ENCODE measurements around the gene LNX2. TPM values are rescaled to one million over a fixed set of nuclear protein-coding genes. Genes with fewer than 3 reads are reported as not detected.

The LNX2 gene
- total RNA-seq, 1 donor from 2014 or later, result 10.6 TPM

GRCh38 chr13:27562457-27562856 is 57.9 kb downstream of the LNX2 start:
- DNase-seq (ENCODE audit: low read depth, low spot score), result no peak

GRCh38 chr13:27559719-27560118 is 60.6 kb downstream of the LNX2 start:
- no peak for DNase-seq (ENCODE audit: low read depth, low spot score)

- peak; percentile 71 for DNase-seq (ENCODE audit: low read depth, low spot score)
Observed at GRCh38 chr13:27556109-27556508, 64.2 kb downstream of the LNX2 start.

- DNase-seq (ENCODE audit: low read depth, low spot score), result no peak
Observed at GRCh38 chr13:27551562-27551961, 68.8 kb downstream of the LNX2 start.

GRCh38 chr13:27549406-27549981 is 70.8 kb downstream of the LNX2 start:
- no peak for DNase-seq (ENCODE audit: low read depth, low spot score)

GRCh38 chr13:27542220-27542619 is 78.1 kb downstream of the LNX2 start:
- DNase-seq (ENCODE audit: low read depth, low spot score), result no peak

GRCh38 chr13:27541386-27541785 is 78.9 kb downstream of the LNX2 start:
- DNase-seq (ENCODE audit: low read depth, low spot score), result no peak

- DNase-seq (ENCODE audit: low read depth, low spot score), result no peak
Observed at GRCh38 chr13:27536361-27537101, 83.8 kb downstream of the LNX2 start.

- DNase-seq (ENCODE audit: low read depth, low spot score), result no peak
Observed at GRCh38 chr13:27535546-27535945, 84.8 kb downstream of the LNX2 start.

GRCh38 chr13:27534981-27535380 is 85.3 kb downstream of the LNX2 start:
- DNase-seq (ENCODE audit: low read depth, low spot score), result no peak

GRCh38 chr13:27534108-27534980 is 86.0 kb downstream of the LNX2 start:
- no peak for DNase-seq (ENCODE audit: low read depth, low spot score)

GRCh38 chr13:27533155-27533643 is 87.1 kb downstream of the LNX2 start:
- DNase-seq (ENCODE audit: low read depth, low spot score), result peak; percentile 30

GRCh38 chr13:27528908-27529307 is 91.4 kb downstream of the LNX2 start:
- no peak for DNase-seq (ENCODE audit: low read depth, low spot score)

GRCh38 chr13:27526516-27526915 is 93.8 kb downstream of the LNX2 start:
- DNase-seq (ENCODE audit: low read depth, low spot score), result no peak

- DNase-seq (ENCODE audit: low read depth, low spot score), result no peak
Observed at GRCh38 chr13:27524981-27525975, 95.1 kb downstream of the LNX2 start.

GRCh38 chr13:27523346-27524073 is 96.8 kb downstream of the LNX2 start:
- DNase-seq (ENCODE audit: low read depth, low spot score), result no peak

- DNase-seq (ENCODE audit: low read depth, low spot score), result no peak
Observed at GRCh38 chr13:27522847-27523246, 97.5 kb downstream of the LNX2 start.

GRCh38 chr13:27516103-27516502 is 104.2 kb downstream of the LNX2 start:
- DNase-seq (ENCODE audit: low read depth, low spot score), result no peak

GRCh38 chr13:27510082-27510481 is 110.2 kb downstream of the LNX2 start:
- DNase-seq (ENCODE audit: low read depth, low spot score), result no peak

GRCh38 chr13:27508802-27509201 is 111.5 kb downstream of the LNX2 start:
- no peak for DNase-seq (ENCODE audit: low read depth, low spot score)
